SH-SY5Y (cell line): ENCODE results near the gene RAPGEF2.

ENCODE experiments used
- GATA2 ChIP-seq: IDR thresholded peaks from 2 replicates; pipeline ENCODE4 v1.6.1; 2011; ENCODE audit warnings: mild to moderate bottlenecking, low read depth, low read length
- GATA3 ChIP-seq: IDR thresholded peaks from 2 replicates; pipeline ENCODE4 v1.6.1; 2011; ENCODE audit warnings: low read depth, mild to moderate bottlenecking, low read length, moderate library complexity

Gene RAPGEF2

GRCh38 chr4:159273841-159274240 is 171.0 kb downstream of the RAPGEF2 start:
- TF ChIP-seq GATA2, result no peak
- TF ChIP-seq GATA3, result no peak

- no peak for TF ChIP-seq GATA2
These were observed 175.5 kb downstream of the RAPGEF2 start for GRCh38 chr4:159278399-159278798.

GRCh38 chr4:159279084-159279483 is 176.2 kb downstream of the RAPGEF2 start:
- TF ChIP-seq GATA2 (no peak), GATA3 (no peak)

- TF ChIP-seq GATA2, result no peak
These were observed 177.7 kb downstream of the RAPGEF2 start for GRCh38 chr4:159280442-159281172.

- TF ChIP-seq GATA2 (no peak), GATA3 (no peak)
These were observed 178.9 kb downstream of the RAPGEF2 start for GRCh38 chr4:159281771-159282170.

- TF ChIP-seq GATA3 (no peak), GATA2 (no peak)
These were observed 179.4 kb downstream of the RAPGEF2 start for GRCh38 chr4:159282329-159282728.

DNA sequence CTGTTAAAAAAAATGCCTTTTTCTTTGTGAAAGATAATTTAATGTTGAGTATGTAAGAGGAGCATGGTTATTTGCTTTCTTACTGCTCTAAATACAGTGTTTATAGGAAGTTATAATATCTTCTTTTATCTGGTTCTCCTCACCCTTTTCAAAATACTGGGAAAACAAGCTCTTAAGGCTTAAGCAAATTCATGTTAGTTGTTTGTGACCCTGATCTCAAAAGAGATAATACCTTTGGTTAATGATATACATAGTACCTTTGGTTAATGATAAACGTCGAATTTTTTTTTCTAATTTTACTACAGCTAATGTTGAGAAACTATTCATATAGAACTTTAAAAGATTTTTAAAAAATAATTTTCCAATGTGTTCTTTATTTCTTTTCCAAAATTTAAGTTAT is 180.1 kb downstream of the RAPGEF2 start:
- no peak for TF ChIP-seq GATA3
- TF ChIP-seq GATA2, result no peak

DNA sequence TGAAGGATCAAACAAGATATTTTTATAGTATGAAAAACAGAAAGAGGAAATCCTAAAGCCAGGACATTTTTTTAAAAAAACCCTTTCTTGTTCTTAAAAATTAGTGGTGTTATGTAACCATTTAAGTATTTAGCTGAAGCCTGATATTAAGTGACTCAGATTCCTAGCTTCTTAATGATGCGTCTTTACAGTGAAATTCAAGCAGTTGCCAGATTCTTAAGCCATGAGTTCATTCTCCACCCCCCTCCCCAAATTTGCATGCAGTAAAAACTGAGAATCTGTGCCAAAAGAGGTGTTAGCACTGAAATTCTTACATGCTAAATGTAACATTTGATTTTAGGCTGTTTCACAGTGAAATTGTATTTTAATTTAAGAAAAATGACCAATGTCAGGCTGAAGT is 180.8 kb downstream of the RAPGEF2 start:
- TF ChIP-seq GATA2 (no peak), GATA3 (no peak)

DNA sequence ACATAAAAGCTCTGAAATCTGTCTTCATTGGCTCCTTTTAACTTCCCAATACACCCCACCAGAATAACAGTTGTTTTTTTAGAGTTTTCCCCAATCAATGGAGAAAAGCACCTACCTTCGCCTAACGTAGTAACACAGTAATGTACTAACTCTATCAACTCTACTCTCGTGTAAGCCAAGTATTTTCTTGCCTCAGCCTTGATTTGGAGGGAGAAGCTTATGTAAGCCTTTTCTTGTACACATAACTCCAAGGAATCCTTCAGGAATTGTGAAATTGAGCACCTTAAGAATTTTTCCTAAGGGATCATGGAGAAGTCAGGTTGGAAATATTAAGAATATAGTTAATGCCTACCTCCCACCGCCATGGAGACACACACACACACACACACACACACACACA is 181.2 kb downstream of the RAPGEF2 start:
- TF ChIP-seq GATA3 (no peak), GATA2 (no peak)

DNA sequence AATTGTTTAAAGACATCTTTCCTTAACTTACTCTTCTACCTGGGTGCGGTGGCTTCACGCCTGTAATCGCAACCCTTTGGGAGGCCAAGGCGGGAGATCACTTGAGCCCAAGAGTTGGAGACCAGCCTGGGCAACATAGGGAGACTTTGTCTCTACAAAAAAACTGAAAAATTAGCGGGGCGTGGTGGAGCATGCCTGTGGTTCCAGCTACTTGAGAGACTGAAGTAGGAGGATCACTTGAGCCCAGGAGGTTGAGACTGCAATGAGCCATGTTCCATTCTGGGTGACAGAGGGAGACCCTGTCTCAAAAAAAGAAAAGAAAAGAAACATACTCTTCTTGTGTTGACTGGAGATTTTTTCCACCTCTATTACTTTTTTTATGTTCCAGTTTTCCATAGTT is 181.9 kb downstream of the RAPGEF2 start:
- TF ChIP-seq GATA2, result no peak
- no peak for TF ChIP-seq GATA3

DNA sequence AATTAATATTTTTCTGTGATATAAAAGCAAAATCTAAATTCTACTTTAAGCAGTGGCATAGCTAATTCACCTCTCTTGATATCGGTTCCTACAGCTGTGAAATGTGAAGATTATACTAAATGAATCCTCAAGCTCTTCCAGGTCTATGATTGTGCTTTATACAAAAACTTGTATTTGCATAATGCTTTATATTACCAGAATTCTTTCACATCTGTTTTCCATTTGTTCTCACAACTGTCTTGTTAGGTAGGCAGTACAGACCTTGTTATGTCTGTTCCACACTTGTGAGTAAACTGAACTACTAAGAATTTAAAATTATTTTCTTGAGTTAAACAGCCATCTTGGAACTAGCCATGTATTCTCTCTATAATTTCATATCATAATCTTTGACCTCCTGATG is 184.9 kb downstream of the RAPGEF2 start:
- TF ChIP-seq GATA3 (no peak), GATA2 (no peak)

DNA sequence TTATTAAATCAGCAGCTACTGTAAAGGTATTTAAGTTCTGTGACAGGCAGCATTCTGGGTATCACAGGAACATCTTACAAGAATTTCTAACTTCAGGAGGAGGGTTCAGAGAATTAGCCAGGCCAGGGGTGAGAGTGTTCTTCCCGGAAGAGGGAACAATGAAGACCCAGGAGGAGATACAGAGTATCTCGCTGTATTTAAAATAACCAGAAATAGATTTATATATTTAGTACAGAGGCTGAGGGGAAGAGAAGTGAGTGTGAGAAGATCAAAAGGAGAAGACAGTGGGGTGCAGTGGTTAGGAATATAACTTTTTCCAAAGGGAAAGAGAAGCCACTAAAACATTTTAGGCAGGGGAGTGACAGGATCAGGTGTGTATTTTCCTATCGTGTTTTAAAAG is 186.8 kb downstream of the RAPGEF2 start:
- no peak for TF ChIP-seq GATA2
- no peak for TF ChIP-seq GATA3

DNA sequence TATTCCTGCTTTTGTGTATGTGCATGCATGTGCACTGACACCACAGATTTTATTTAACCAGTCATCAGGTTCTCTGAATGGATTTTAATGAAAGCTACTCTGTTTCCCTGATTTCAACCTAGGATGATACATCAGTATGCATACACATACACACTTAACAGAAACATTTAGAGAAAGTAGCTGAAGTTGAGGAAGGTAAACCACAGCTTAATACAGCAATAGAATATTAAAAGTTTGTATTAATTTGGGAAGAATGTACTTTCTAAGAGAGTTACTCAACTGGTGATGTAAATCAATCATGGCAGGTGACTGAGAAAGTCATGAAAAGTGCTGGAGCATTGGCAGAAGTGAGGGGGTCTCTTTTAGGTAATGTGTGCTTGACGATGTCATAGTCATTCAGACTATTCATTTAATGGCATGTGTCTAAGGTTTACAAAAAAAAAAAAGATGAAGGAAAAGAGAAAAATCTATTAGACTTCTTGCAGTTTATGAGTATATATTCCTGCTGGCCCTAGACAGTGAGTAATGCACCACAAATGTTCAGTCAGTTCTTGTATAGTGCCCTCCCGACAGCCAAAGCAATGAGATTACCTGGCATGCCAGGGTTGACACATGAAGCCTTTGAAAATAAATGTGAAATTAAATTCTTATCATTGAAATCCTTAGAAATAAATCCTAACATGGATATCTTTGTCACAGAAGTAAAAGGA is 187.6 kb downstream of the RAPGEF2 start:
- TF ChIP-seq GATA2, result no peak
- TF ChIP-seq GATA3, result no peak

- TF ChIP-seq GATA3, result no peak
- no peak for TF ChIP-seq GATA2
These were observed 188.3 kb downstream of the RAPGEF2 start for GRCh38 chr4:159291176-159291575.

- TF ChIP-seq GATA3 (no peak), GATA2 (no peak)
These were observed 189.4 kb downstream of the RAPGEF2 start for GRCh38 chr4:159292137-159292896.
